ENCODE measurements around the gene R3HDM2. TPM values are rescaled to one million over a fixed set of nuclear protein-coding genes. Genes with fewer than 3 reads are reported as not detected.

R3HDM2 gene
- polyA plus RNA-seq, 1 donor from 2014 or later, result 19.2 TPM

GRCh38 chr12:57241402-57242310, 189.2 kb downstream of the R3HDM2 start:
- Mint-ChIP-seq H3K27me3 (peaks cover 49% of the 10 kb centered on the region), H3K36me3 (no peaks in the 10 kb centered on the region), H3K4me3 (peak overlapping the region; percentile 88 to 96 (median 94)), H3K4me1 (peaks cover 36 to 47% (median 41%) of the 10 kb centered on the region in 3 donors), H3K27ac (peak overlapping the region; percentile 85 to 98 (median 96)), H3K9me3 (no peaks in the 10 kb centered on the region)

GRCh38 chr12:57240926-57241401, 189.9 kb downstream of the R3HDM2 start:
- H3K27me3 Mint-ChIP-seq, result peaks cover 53% of the 10 kb centered on the region
- no peaks in the 10 kb centered on the region for H3K9me3 Mint-ChIP-seq
- peak overlapping the region; percentile 96 to 99 (median 98) for H3K27ac Mint-ChIP-seq
- H3K36me3 Mint-ChIP-seq, result no peaks in the 10 kb centered on the region
- H3K4me1 Mint-ChIP-seq, result peaks cover 38 to 47% (median 44%) of the 10 kb centered on the region in 3 donors
- peak overlapping the region; percentile 88 to 98 (median 97) for H3K4me3 Mint-ChIP-seq

GRCh38 chr12:57240066-57240921, 190.5 kb downstream of the R3HDM2 start:
- Mint-ChIP-seq H3K4me3 (peak overlapping the region; percentile 88 to 98 (median 97)), H3K27me3 (peaks cover 53% of the 10 kb centered on the region), H3K9me3 (no peaks in the 10 kb centered on the region), H3K36me3 (no peaks in the 10 kb centered on the region), H3K27ac (peak overlapping the region; percentile 96 to 99 (median 98)), H3K4me1 (peaks cover 41 to 49% (median 47%) of the 10 kb centered on the region in 3 donors)

- peaks cover 43 to 51% (median 49%) of the 10 kb centered on the region in 3 donors for H3K4me1 Mint-ChIP-seq
- peak overlapping the region; percentile 96 to 99 (median 98) for H3K27ac Mint-ChIP-seq
- peak overlapping the region; percentile 88 to 98 (median 97) for H3K4me3 Mint-ChIP-seq
- H3K27me3 Mint-ChIP-seq, result peaks cover 53% of the 10 kb centered on the region
- no peaks in the 10 kb centered on the region for H3K36me3 Mint-ChIP-seq
- no peaks in the 10 kb centered on the region for H3K9me3 Mint-ChIP-seq
Measured at GRCh38 chr12:57239587-57240065, 191.2 kb downstream of the R3HDM2 start.

GRCh38 chr12:57238854-57239554, 191.8 kb downstream of the R3HDM2 start:
- Mint-ChIP-seq H3K36me3 (peaks cover 4% of the 10 kb centered on the region), H3K27me3 (peaks cover 51% of the 10 kb centered on the region), H3K9me3 (no peaks in the 10 kb centered on the region)

GRCh38 chr12:57237932-57238853, 192.7 kb downstream of the R3HDM2 start:
- H3K4me1 Mint-ChIP-seq, result peaks cover 50 to 54% (median 52%) of the 10 kb centered on the region in 3 donors
- H3K4me3 Mint-ChIP-seq, result peak overlapping the region; percentile 94 to 98 (median 97)
- peak overlapping the region in 2 of 3 donors; percentile 93 to 96 for H3K27ac Mint-ChIP-seq
- peaks cover 49% of the 10 kb centered on the region for H3K27me3 Mint-ChIP-seq
- H3K9me3 Mint-ChIP-seq, result no peaks in the 10 kb centered on the region
- peaks cover 4% of the 10 kb centered on the region for H3K36me3 Mint-ChIP-seq

More at GRCh38 chr12:57238854-57239554, 191.8 kb downstream of the R3HDM2 start:
- H3K27ac Mint-ChIP-seq, result peak overlapping the region; percentile 96 to 99 (median 98)
- H3K4me3 Mint-ChIP-seq, result peak overlapping the region; percentile 88 to 98 (median 97)
- H3K4me1 Mint-ChIP-seq, result peaks cover 50 to 55% (median 55%) of the 10 kb centered on the region in 3 donors

- peaks cover 4% of the 10 kb centered on the region for H3K36me3 Mint-ChIP-seq
- no peaks in the 10 kb centered on the region for H3K9me3 Mint-ChIP-seq
- H3K27me3 Mint-ChIP-seq, result peaks cover 46% of the 10 kb centered on the region
- peaks cover 47 to 52% (median 50%) of the 10 kb centered on the region in 3 donors for H3K4me1 Mint-ChIP-seq
- H3K27ac Mint-ChIP-seq, result peak overlapping the region; percentile 9 to 96 (median 93)
- peak overlapping the region; percentile 61 to 98 (median 83) for H3K4me3 Mint-ChIP-seq
Measured at GRCh38 chr12:57237596-57237931, 193.3 kb downstream of the R3HDM2 start.

GRCh38 chr12:57236925-57237595, 193.8 kb downstream of the R3HDM2 start:
- peaks cover 44% of the 10 kb centered on the region for H3K27me3 Mint-ChIP-seq
- H3K36me3 Mint-ChIP-seq, result peaks cover 4% of the 10 kb centered on the region
- peak overlapping the region; percentile 67 to 94 (median 73) for H3K4me3 Mint-ChIP-seq
- peak overlapping the region in 2 of 3 donors; percentile 9 to 96 for H3K27ac Mint-ChIP-seq
- H3K4me1 Mint-ChIP-seq, result peaks cover 45 to 50% (median 48%) of the 10 kb centered on the region in 3 donors
- no peaks in the 10 kb centered on the region for H3K9me3 Mint-ChIP-seq

- Mint-ChIP-seq H3K4me3 (peak overlapping the region; percentile 59 to 94 (median 82)), H3K27ac (peak overlapping the region; percentile 90 to 96 (median 95)), H3K4me1 (peaks cover 38 to 49% (median 45%) of the 10 kb centered on the region in 3 donors), H3K27me3 (peaks cover 38% of the 10 kb centered on the region), H3K9me3 (no peaks in the 10 kb centered on the region), H3K36me3 (peaks cover 6% of the 10 kb centered on the region)
Measured at GRCh38 chr12:57236201-57236924, 194.5 kb downstream of the R3HDM2 start.

- Mint-ChIP-seq H3K36me3 (peaks cover 6% of the 10 kb centered on the region), H3K4me3 (peak overlapping the region; percentile 59 to 94 (median 84)), H3K4me1 (peaks cover 32 to 50% (median 43%) of the 10 kb centered on the region in 3 donors), H3K9me3 (no peaks in the 10 kb centered on the region), H3K27ac (peak overlapping the region; percentile 90 to 96 (median 95)), H3K27me3 (peaks cover 31% of the 10 kb centered on the region)
Measured at GRCh38 chr12:57235728-57236131, 195.1 kb downstream of the R3HDM2 start.

- H3K27me3 Mint-ChIP-seq, result peaks cover 27% of the 10 kb centered on the region
- H3K4me3 Mint-ChIP-seq, result peak overlapping the region; percentile 60 to 94 (median 86)
- peaks cover 8% of the 10 kb centered on the region for H3K36me3 Mint-ChIP-seq
- no peaks in the 10 kb centered on the region for H3K9me3 Mint-ChIP-seq
- H3K27ac Mint-ChIP-seq, result peak overlapping the region; percentile 90 to 96 (median 95)
- peaks cover 32 to 50% (median 44%) of the 10 kb centered on the region in 3 donors for H3K4me1 Mint-ChIP-seq
Measured at GRCh38 chr12:57235017-57235727, 195.7 kb downstream of the R3HDM2 start.

Measured in IgD-negative memory B cell (primary cell).